CD8-positive, alpha-beta memory T cell (primary cell): ENCODE measurements around the gene TOMM22. TPM values are rescaled to one million over a fixed set of nuclear protein-coding genes. Genes with fewer than 3 reads are reported as not detected.

ENCODE experiments used
- CTCF ChIA-PET: fragments of 350-600 bp; sonication (Branson Sonifier 250); formaldehyde crosslinking; loops from one replicate; lab custom pipeline; 2021; ENCODE audit warnings: antibody characterized with exemption; lab: Charles Lee
- POLR2A ChIA-PET: fragments of 350-600 bp; sonication (Branson Sonifier 250); formaldehyde crosslinking; loops from one replicate; lab custom pipeline; 2021; ENCODE audit warnings: antibody characterized with exemption; lab: Charles Lee
- DNase-seq, 5 donors: peaks; one replicate each; pipeline versions ENCODE4 v3.0.0 to v3.0.0-alpha.2; 2020 to 2022; ENCODE audit warnings: mixed read lengths in 1 of 5
- H3K27ac ChIP-seq: one replicate; pipeline ENCODE4 v1.7.0; 2013; ENCODE audit warnings: low read depth, mild to moderate bottlenecking, low read length, moderate library complexity
- H3K27me3 ChIP-seq: 2 replicates; pipeline ENCODE4 v1.7.0; 2013; ENCODE audit warnings: low read length, mild to moderate bottlenecking; ENCODE audit not compliant: insufficient read depth, poor library complexity, severe bottlenecking
- H3K36me3 ChIP-seq: 2 replicates; pipeline ENCODE4 v1.7.0; 2013; ENCODE audit warnings: mild to moderate bottlenecking, low read length, moderate library complexity; ENCODE audit not compliant: insufficient read depth
- H3K4me1 ChIP-seq: 2 replicates; pipeline ENCODE4 v1.7.0; 2013; ENCODE audit warnings: mild to moderate bottlenecking, low read length, moderate library complexity; ENCODE audit not compliant: insufficient read depth
- H3K4me3 ChIP-seq: 2 replicates; pipeline ENCODE4 v1.7.0; 2013; ENCODE audit warnings: mild to moderate bottlenecking, low read length
- H3K9me3 ChIP-seq: 2 replicates; pipeline ENCODE4 v1.7.0; 2013; ENCODE audit warnings: mild to moderate bottlenecking, low read length
- H3K27ac Mint-ChIP-seq, 8 donors: one replicate each; pipeline ENCODE4 v1.8.0; 2020 to 2021; ENCODE audit warnings: mixed read lengths in 8 of 8, mild to moderate bottlenecking in 6 of 8, inconsistent platforms in 3 of 8, moderate library complexity in 3 of 8
- H3K27me3 Mint-ChIP-seq, 2 donors: one replicate each; pipeline ENCODE4 v1.8.0; 2020 to 2021; ENCODE audit warnings: mixed read lengths in 2 of 2, mild to moderate bottlenecking in 1 of 2, moderate library complexity in 1 of 2
- H3K36me3 Mint-ChIP-seq, 3 donors: one replicate each; pipeline ENCODE4 v1.8.0; 2020 to 2021; ENCODE audit warnings: mixed read lengths in 3 of 3, inconsistent platforms in 1 of 3, mild to moderate bottlenecking in 1 of 3
- H3K4me1 Mint-ChIP-seq, 3 donors: one replicate each; pipeline ENCODE4 v1.8.0; 2020 to 2021; ENCODE audit warnings: mixed read lengths in 3 of 3, inconsistent platforms in 1 of 3, mild to moderate bottlenecking in 1 of 3
- H3K4me3 Mint-ChIP-seq, 7 donors: one replicate each; pipeline ENCODE4 v1.8.0; 2020 to 2021; ENCODE audit warnings: mixed read lengths in 7 of 7, mild to moderate bottlenecking in 6 of 7, moderate library complexity in 4 of 7, inconsistent platforms in 2 of 7
- H3K9me3 Mint-ChIP-seq, 5 donors: one replicate each; pipeline ENCODE4 v1.8.0; 2020 to 2022; ENCODE audit warnings: mixed read lengths in 5 of 5, mild to moderate bottlenecking in 3 of 5, moderate library complexity in 2 of 5, inconsistent platforms in 1 of 5
- polyA plus RNA-seq: library from polyadenylated mRNA; unstranded; fragments of 300-500 nt; fragmentation: Illumina TruSeq; gene quantifications from one replicate; pipeline ENCODE4 v1.2.3, GENCODE V29; 2021
- total RNA-seq, 2 experiments: library from RNA; stranded (reverse); gene quantifications; one replicate each; pipeline ENCODE4 v1.2.3, GENCODE V29; 2021

TOMM22 gene
- total and polyA plus RNA-seq, 3 experiments from 2014 or later = 61.4 to 210 (median 207) TPM

DNA sequence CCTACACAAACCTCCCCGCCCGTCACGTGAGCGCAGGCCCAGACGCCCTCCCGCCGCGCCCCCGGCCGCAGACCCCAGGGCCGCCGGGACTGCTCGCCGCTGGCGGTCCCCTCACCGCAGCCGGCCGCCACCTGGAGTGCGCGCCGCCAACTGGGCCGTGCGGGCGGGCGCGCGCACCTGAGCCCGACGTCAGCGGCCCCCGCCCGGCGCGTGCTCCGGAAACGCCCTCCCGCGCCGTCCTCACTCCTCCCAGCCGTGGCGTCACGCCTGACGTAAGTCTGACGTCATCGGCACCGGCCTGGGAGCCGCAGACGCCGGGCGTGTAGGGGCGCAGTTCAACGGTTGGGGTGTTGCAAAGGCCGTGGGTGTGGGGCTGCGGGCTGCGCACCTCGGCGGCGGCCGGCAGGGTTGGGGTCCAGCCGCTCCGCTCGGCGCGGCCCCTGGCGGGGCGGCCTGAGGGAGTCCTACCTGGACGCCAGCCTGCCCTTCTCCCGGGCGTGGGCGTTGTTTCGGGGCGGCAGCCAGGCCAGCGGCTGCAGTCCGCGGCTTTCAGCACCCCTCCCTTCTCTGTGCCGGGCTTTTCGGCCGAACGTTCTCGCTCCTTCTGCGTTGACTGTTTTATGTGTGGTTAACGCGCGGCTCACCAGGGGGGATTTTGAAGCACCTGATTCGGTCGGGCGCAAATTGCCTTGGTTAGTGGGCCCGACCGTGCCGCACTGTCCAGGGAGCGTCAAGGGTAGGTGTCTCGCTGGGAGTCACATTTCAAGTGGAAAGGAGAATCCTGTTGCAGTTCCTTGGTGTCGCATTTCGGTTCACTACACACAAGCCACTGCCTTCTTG is 19.3 kb downstream of the TOMM22 start, which contains the start of gene JOSD1:
Gene JOSD1 (minus strand): TSS at position 155 of the 840 bp plus-strand sequence. CDS start 956 bp downstream, outside the sequence.
- DNase-seq = peak; percentile 98 to 99 (median 99)
- CTCF ChIA-PET = interaction anchor here (2.5 kb wide), 1 partner anchor 19 kb away, joined by 19 read pairs; the partner anchor contains the start of gene TOMM22
- Mint-ChIP-seq H3K4me3 (peak within 1 kb of the TSS; percentile 86 to 98 (median 93)), H3K36me3 (peaks cover 0 to 37% (median 4%) of the 10 kb centered on the region in 3 donors), H3K9me3 (peaks cover 0 to 2% (median 0%) of the 10 kb centered on the region in 5 donors), H3K4me1 (peaks cover 57 to 75% (median 63%) of the 10 kb centered on the region in 3 donors), H3K27me3 (peaks cover 0 to 6% of the 10 kb centered on the region in 2 donors), H3K27ac (peak within 1 kb of the TSS; percentile 94 to 100 (median 100))
- POLR2A ChIA-PET = interaction anchor here (1.1 to 2.3 kb wide), 2 partner anchors 19 kb away, joined by 3 to 9 read pairs; partner anchors contain the start of gene TOMM22
- Histone ChIP-seq H3K4me3 (peak within 1 kb of the TSS; percentile 92), H3K9me3 (no peaks in the 10 kb centered on the region), H3K36me3 (no peaks in the 10 kb centered on the region), H3K27ac (peak within 1 kb of the TSS; percentile 98), H3K4me1 (peaks cover 59% of the 10 kb centered on the region), H3K27me3 (no peaks in the 10 kb centered on the region)

DNA sequence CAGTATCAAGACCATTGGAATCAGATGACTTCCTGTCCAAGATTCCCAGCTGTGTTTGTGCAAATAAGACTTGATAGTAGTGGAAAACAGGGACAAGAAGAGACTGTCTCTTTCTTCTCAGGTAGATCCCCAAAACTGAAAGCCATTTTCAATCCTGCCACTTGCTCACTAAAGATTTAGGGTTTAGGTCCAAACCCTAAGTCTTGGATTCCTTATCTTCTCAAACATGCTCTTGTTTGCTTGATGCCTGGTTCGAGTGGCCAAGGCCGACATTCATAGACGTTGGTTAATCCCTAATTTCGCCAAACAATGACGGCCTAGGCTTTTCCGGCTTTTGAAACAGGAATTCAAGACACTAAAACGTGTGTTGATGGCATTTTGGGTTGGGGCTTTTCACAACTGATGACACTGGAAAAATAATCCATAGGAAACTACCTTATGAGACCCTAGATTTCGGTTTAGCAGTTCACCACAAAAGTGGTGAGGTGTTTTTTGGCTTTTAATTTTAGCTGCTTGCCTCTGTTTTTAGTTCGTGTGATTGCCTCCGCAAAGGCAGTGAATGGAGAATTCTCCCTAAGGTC is 23.0 kb downstream of the TOMM22 start:
- H3K4me1 ChIP-seq = peaks cover 47% of the 10 kb centered on the region
- Mint-ChIP-seq H3K36me3 (peaks cover 0 to 33% (median 2%) of the 10 kb centered on the region in 3 donors), H3K27me3 (peaks cover 0 to 6% of the 10 kb centered on the region in 2 donors)

DNA sequence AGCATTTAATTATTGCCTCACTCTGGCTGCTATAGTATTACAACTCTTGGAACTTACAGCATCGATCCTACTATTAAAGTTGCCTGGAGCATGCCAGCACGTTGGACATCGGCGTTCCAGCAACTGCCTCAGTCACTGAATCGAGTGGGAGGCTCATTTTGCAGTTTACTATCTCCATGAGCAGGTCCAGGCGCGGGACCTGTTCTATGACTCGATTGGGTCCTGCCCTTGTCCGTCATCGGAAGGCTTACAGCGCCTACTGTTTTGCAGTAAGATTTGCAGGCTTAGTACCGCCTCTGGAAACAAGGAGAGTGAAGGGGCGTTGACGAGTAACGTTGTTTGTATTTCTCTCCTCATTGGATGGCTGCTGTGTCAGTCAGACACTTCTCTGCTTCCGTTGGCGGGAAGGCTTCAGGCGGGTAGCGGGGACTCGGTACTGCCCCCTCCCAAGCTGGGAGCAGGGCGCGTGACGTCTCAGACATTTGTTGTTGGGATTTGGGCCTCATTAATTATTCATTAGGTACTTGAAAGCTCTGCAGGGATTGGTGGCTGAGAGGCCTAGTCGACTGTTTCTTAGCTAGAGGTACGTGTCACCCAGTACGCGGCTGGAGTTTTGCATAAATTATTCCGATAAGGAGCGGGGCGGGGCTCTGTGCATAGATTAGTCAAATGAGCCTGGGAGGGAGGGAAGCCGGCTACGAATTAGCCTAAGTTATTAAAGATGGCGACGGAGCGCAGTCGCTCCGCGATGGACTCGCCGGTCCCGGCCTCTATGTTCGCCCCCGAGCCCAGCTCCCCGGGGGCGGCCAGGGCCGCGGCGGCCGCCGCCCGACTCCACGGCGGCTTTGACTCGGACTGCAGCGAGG is 23.7 kb downstream of the TOMM22 start, which contains the start of gene GTPBP1:
Gene GTPBP1 (plus strand): TSS at position 710 of the 866 bp plus-strand sequence. CDS start 12 bp downstream, at position 722.
- H3K27me3 Mint-ChIP-seq = peaks cover 0 to 5% of the 10 kb centered on the region in 2 donors
- H3K4me3 Mint-ChIP-seq = peak within 1 kb of the TSS; percentile 91 to 95 (median 93)
- no peaks in the 10 kb centered on the region for H3K27me3 ChIP-seq
- ChIA-PET CTCF (interaction anchor here (0.9 to 1.4 kb wide), 7 partner anchors 9 to 53 kb away, joined by 3 to 5 read pairs (median 3); partner anchors contain the start of gene TOMM22), POLR2A (interaction anchor here (0.5 to 4.2 kb wide), 17 partner anchors 8 to 1555 kb away, joined by 3 to 36 read pairs (median 4); partner anchors contain the start of genes ANKRD54, CBX6 and TOMM22)
- H3K36me3 ChIP-seq = no peaks in the 10 kb centered on the region
- H3K4me1 ChIP-seq = peaks cover 48% of the 10 kb centered on the region
- peaks cover 0 to 36% (median 2%) of the 10 kb centered on the region in 3 donors for H3K36me3 Mint-ChIP-seq
- H3K9me3 ChIP-seq = no peaks in the 10 kb centered on the region
- peak within 1 kb of the TSS; percentile 74 for H3K27ac ChIP-seq
- peaks cover 0 to 2% (median 0%) of the 10 kb centered on the region in 5 donors for H3K9me3 Mint-ChIP-seq
- H3K4me3 ChIP-seq = peak within 1 kb of the TSS; percentile 82
- H3K27ac Mint-ChIP-seq = peak within 1 kb of the TSS; percentile 89 to 100 (median 98)
- DNase-seq = peak; percentile 94 to 99 (median 98)
- peaks cover 55 to 69% (median 60%) of the 10 kb centered on the region in 3 donors for H3K4me1 Mint-ChIP-seq

More for the DNA sequence above, 23.0 kb downstream of the TOMM22 start:
- Histone ChIP-seq H3K9me3 (no peaks in the 10 kb centered on the region), H3K36me3 (no peaks in the 10 kb centered on the region), H3K4me3 (peak overlapping the region; percentile 52), H3K27me3 (no peaks in the 10 kb centered on the region), H3K27ac (peak overlapping the region; percentile 65)
- ChIA-PET POLR2A (interaction anchor here (0.6 to 4.2 kb wide), 3 partner anchors 26 to 501 kb away, joined by 3 to 31 read pairs (median 4); no protein-coding TSS in a partner anchor), CTCF (interaction anchor here (0.9 to 1.4 kb wide), 3 partner anchors 15 to 54 kb away, joined by 3 to 5 read pairs (median 3); partner anchors contain the start of gene TOMM22)
- Mint-ChIP-seq H3K27ac (peak overlapping the region; percentile 85 to 100 (median 97)), H3K9me3 (peaks cover 0 to 2% (median 0%) of the 10 kb centered on the region in 5 donors), H3K4me3 (peak overlapping the region; percentile 75 to 91 (median 87)), H3K4me1 (peaks cover 54 to 69% (median 59%) of the 10 kb centered on the region in 3 donors)
- no peak for DNase-seq

DNA sequence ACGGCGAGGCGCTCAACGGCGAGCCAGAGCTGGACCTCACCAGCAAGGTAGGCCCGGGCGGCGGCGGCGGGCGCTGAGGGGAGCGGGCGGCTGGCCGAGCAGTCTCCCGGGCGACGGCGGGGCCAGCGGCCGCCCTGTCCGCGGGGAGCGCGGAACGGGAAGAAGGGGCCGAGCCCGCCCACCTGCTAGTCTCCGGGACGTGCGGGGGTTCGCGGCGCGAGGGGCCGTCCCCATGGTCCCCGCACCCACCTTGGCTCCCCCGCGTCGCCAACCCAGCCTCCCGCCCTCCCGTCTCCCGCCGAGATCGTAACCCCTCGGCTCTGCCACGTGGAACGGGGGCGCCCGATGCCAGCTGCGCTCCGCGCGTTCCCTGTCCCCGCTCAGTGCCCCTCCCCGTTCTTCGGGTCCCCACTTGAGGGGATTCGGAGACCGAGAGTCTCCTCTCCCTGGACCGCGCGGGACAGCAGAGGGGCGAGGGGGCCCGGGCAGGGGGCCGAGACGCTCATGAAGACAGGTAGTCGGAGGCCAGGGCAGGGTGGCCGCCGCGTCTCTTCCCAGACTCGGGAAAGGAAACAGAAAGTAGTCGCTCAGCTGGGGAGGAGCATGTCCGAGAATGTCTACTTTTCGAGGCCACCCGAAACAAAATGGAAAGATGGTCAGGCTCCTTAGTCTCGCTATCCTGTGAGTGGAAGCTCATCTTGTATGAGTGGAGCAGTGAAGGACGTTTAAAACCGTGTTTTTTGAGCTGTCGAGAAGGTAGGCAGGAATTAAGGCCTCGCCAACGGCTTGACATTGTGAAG is 24.5 kb downstream of the TOMM22 start:
- peak overlapping the region; percentile 91 to 95 (median 93) for H3K4me3 Mint-ChIP-seq
- H3K4me3 ChIP-seq = peak overlapping the region; percentile 82
- peaks cover 61 to 72% (median 66%) of the 10 kb centered on the region in 3 donors for H3K4me1 Mint-ChIP-seq

DNA sequence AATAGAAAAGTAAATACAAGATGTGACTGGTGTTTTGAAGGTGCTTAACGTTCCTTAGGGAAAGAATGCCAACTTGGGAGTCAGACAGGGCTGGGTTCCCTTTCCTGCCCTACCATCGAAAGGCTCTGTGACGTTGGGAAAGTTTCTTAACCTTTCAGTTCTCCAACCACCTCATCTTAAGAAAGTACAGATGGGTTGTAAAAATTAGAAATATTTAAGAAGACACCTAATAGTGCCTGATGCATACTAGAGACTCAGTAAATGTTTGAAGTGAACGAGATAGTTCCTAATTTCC is 25.1 kb downstream of the TOMM22 start:
- Histone ChIP-seq H3K4me1 (peaks cover 42% of the 10 kb centered on the region), H3K4me3 (peak overlapping the region; percentile 82)
- no peak for DNase-seq

More for the DNA sequence above, 24.5 kb downstream of the TOMM22 start:
- Mint-ChIP-seq H3K27me3 (peaks cover 0 to 3% of the 10 kb centered on the region in 2 donors), H3K36me3 (peaks cover 0 to 40% (median 5%) of the 10 kb centered on the region in 3 donors), H3K9me3 (peaks cover 0 to under 1% (median 0%) of the 10 kb centered on the region in 5 donors), H3K27ac (peak overlapping the region; percentile 74 to 98 (median 95))
- Histone ChIP-seq H3K27ac (peak overlapping the region; percentile 74), H3K4me1 (peaks cover 47% of the 10 kb centered on the region), H3K27me3 (no peaks in the 10 kb centered on the region), H3K36me3 (no peaks in the 10 kb centered on the region), H3K9me3 (no peaks in the 10 kb centered on the region)
- CTCF ChIA-PET = interaction anchor here (0.9 to 1.8 kb wide), 8 partner anchors 9 to 86 kb away, joined by 3 to 5 read pairs (median 4); partner anchors contain the start of gene TOMM22
- POLR2A ChIA-PET = interaction anchor here (0.5 to 4.2 kb wide), 19 partner anchors 9 to 862 kb away, joined by 3 to 36 read pairs (median 4); partner anchors contain the start of genes ANKRD54, CBX6 and TOMM22
- DNase-seq = peak; percentile 17 to 56 (median 32)

DNA sequence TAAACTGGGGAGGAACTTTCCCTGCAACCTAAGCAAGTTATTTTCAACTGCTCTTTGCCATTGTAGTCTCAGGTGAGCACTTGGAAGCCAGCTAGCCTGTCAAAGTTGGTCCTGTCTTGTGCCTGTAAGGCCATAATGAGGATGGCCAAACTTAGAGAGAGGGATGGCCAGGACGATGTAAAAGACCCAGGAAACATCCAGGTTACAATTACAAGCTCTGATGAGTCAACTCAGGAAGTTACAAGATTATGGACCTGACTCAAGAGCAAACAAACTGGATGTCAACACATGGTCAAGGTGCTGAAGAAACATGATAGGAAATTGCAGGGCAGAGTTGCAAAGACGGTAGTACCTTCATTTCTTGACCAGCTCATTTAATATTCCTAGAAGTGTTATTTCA is 25.6 kb downstream of the TOMM22 start:
- peak overlapping the region; percentile 74 to 98 (median 95) for H3K27ac Mint-ChIP-seq
- peak overlapping the region; percentile 82 for H3K4me3 ChIP-seq
- no peaks in the 10 kb centered on the region for H3K9me3 ChIP-seq
- no peaks in the 10 kb centered on the region for H3K27me3 ChIP-seq
- H3K4me1 Mint-ChIP-seq = peaks cover 61 to 72% (median 70%) of the 10 kb centered on the region in 3 donors
- ChIA-PET POLR2A (interaction anchor here (0.6 to 4.2 kb wide), 7 partner anchors 17 to 440 kb away, joined by 3 to 36 read pairs (median 9); partner anchors contain the start of gene TOMM22), CTCF (interaction anchor here (1.1 to 1.8 kb wide), 4 partner anchors 17 to 85 kb away, joined by 3 to 5 read pairs (median 4); partner anchors contain the start of gene TOMM22)
- H3K36me3 ChIP-seq = no peaks in the 10 kb centered on the region
- H3K27me3 Mint-ChIP-seq = no peaks in the 10 kb centered on the region
- no peaks in the 10 kb centered on the region for H3K9me3 Mint-ChIP-seq
- peaks cover 0 to 44% (median 5%) of the 10 kb centered on the region in 3 donors for H3K36me3 Mint-ChIP-seq
- H3K4me1 ChIP-seq = peaks cover 40% of the 10 kb centered on the region
- DNase-seq = no peak
- no peak overlapping the region for H3K27ac ChIP-seq
- H3K4me3 Mint-ChIP-seq = peak overlapping the region; percentile 91 to 95 (median 93)

More for the DNA sequence above, 25.1 kb downstream of the TOMM22 start:
- Mint-ChIP-seq H3K36me3 (peaks cover 0 to 40% (median 5%) of the 10 kb centered on the region in 3 donors), H3K9me3 (no peaks in the 10 kb centered on the region), H3K4me1 (peaks cover 56 to 68% (median 65%) of the 10 kb centered on the region in 3 donors), H3K27ac (peak overlapping the region; percentile 74 to 98 (median 95)), H3K27me3 (no peaks in the 10 kb centered on the region), H3K4me3 (peak overlapping the region; percentile 91 to 95 (median 93))
- ChIA-PET CTCF (interaction anchor here (1.1 to 1.8 kb wide), 3 partner anchors 25 to 85 kb away, joined by 3 to 5 read pairs (median 4); partner anchors contain the start of gene TOMM22), POLR2A (interaction anchor here (0.5 to 4.2 kb wide), 8 partner anchors 17 to 681 kb away, joined by 3 to 36 read pairs (median 10); no protein-coding TSS in a partner anchor)
- no peaks in the 10 kb centered on the region for H3K27me3 ChIP-seq
- peak overlapping the region; percentile 74 for H3K27ac ChIP-seq
- H3K36me3 ChIP-seq = no peaks in the 10 kb centered on the region
- no peaks in the 10 kb centered on the region for H3K9me3 ChIP-seq
